Neural cell (in vitro differentiated cells): ENCODE data around the gene ART1. TPM values are rescaled to one million over a fixed set of nuclear protein-coding genes. Genes with fewer than 3 reads are reported as not detected.

ENCODE experiments used
- H2AFZ ChIP-seq: fragments of 200-600, 300-800 bp; sonication (generic), shearing (Covaris generic); 2 replicates; pipeline ENCODE4 v1.6.0; 2014; ENCODE audit warnings: low read depth, mild to moderate bottlenecking, antibody characterized with exemption, low read length, moderate library complexity
- H3F3A ChIP-seq: fragments of 200-600 bp; shearing (Covaris generic); 2 replicates; pipeline ENCODE4 v1.6.1; 2016; ENCODE audit warnings: mild to moderate bottlenecking, moderate library complexity, mixed read lengths, antibody characterized with exemption, low read length; ENCODE audit not compliant: insufficient read depth, poor library complexity, severe bottlenecking
- H3K27ac ChIP-seq: fragments of 200-600, 300-800 bp; sonication (generic), shearing (Covaris generic); 2 replicates; pipeline ENCODE4 v1.5.1; 2014; ENCODE audit warnings: mild to moderate bottlenecking, low read length, moderate library complexity
- H3K27me3 ChIP-seq: fragments of 300-800, 200-600 bp; sonication (generic), shearing (Covaris generic); 2 replicates; pipeline ENCODE4 v1.6.0; 2014; ENCODE audit warnings: mild to moderate bottlenecking, low read depth, low read length, moderate library complexity; ENCODE audit not compliant: insufficient read depth
- H3K36me3 ChIP-seq: fragments of 300-800, 200-600 bp; sonication (generic), shearing (Covaris generic); 2 replicates; pipeline ENCODE4 v1.5.1; 2014; ENCODE audit warnings: mild to moderate bottlenecking, antibody characterized with exemption, low read length, moderate library complexity; ENCODE audit not compliant: insufficient read depth
- H3K4me2 ChIP-seq: fragments of 300-800, 200-600 bp; sonication (generic), shearing (Covaris generic); 2 replicates; pipeline ENCODE4 v1.6.0; 2014; ENCODE audit warnings: mild to moderate bottlenecking, low read length
- H3K4me3 ChIP-seq: fragments of 300-800, 200-600 bp; sonication (generic), shearing (Covaris generic); 2 replicates; pipeline ENCODE4 v1.5.1; 2014; ENCODE audit warnings: mild to moderate bottlenecking, low read length, moderate library complexity
- H3K79me2 ChIP-seq: fragments of 200-600 bp; shearing (Covaris generic); replicated peaks from 2 replicates; pipeline ENCODE4 v1.6.0; 2014; ENCODE audit warnings: mild to moderate bottlenecking, low read length, moderate library complexity; ENCODE audit not compliant: insufficient read depth
- H3K9ac ChIP-seq: fragments of 300-800, 200-600 bp; sonication (generic), shearing (Covaris generic); 2 replicates; pipeline ENCODE4 v1.6.1; 2016; ENCODE audit warnings: mild to moderate bottlenecking, low read length, mixed read lengths
- H3K9me2 ChIP-seq: fragments of 200-600 bp; shearing (Covaris generic); 2 replicates; pipeline ENCODE4 v1.6.1; 2016; ENCODE audit warnings: mild to moderate bottlenecking, low read length, mixed read lengths; ENCODE audit not compliant: insufficient read depth
- H3K9me3 ChIP-seq: fragments of 200-600, 300-800 bp; sonication (generic), shearing (Covaris generic); 2 replicates; pipeline ENCODE4 v1.6.1; 2016; ENCODE audit warnings: mild to moderate bottlenecking, mixed run types, low read length, moderate library complexity, mixed read lengths
- H4K20me1 ChIP-seq: fragments of 200-600 bp; shearing (Covaris generic); 2 replicates; pipeline ENCODE4 v1.6.1; 2016; ENCODE audit warnings: mild to moderate bottlenecking, mixed run types; ENCODE audit not compliant: insufficient read depth
- CTCF ChIP-seq: fragments of 450-650 bp; IDR thresholded peaks from 2 replicates; pipeline ENCODE4 v1.5.1; 2014; ENCODE audit warnings: antibody characterized with exemption, mild to moderate bottlenecking, moderate library complexity; ENCODE audit not compliant: poor library complexity, severe bottlenecking
- EP300 ChIP-seq: fragments of 450-650 bp; conservative IDR thresholded peaks from 2 replicates; pipeline ENCODE4 v1.6.1; 2014; ENCODE audit warnings: antibody characterized with exemption, mild to moderate bottlenecking, moderate library complexity; ENCODE audit not compliant: poor library complexity, severe bottlenecking
- EZH2 ChIP-seq: fragments of 200-600, 300-800 bp; shearing (Covaris generic), sonication (generic); IDR thresholded peaks from 2 replicates; pipeline ENCODE4 v1.6.1; 2014; ENCODE audit warnings: antibody characterized with exemption, low read length, borderline replicate concordance, mild to moderate bottlenecking; ENCODE audit not compliant: insufficient read depth, poor library complexity, severe bottlenecking
- MXI1 ChIP-seq: fragments of 450-650 bp; conservative IDR thresholded peaks from 2 replicates; pipeline ENCODE4 v1.6.1; 2014; ENCODE audit warnings: antibody characterized with exemption, mild to moderate bottlenecking; ENCODE audit not compliant: poor library complexity, severe bottlenecking
- POLR2AphosphoS5 ChIP-seq: IDR thresholded peaks from 2 replicates; pipeline ENCODE4 v1.6.1; 2012
- RAD21 ChIP-seq: fragments of 450-650 bp; conservative IDR thresholded peaks from 2 replicates; pipeline ENCODE4 v1.6.1; 2014; ENCODE audit warnings: antibody characterized with exemption, mild to moderate bottlenecking, moderate library complexity
- SMC3 ChIP-seq: fragments of 450-650 bp; conservative IDR thresholded peaks from 2 replicates; pipeline ENCODE4 v1.6.1; 2014; ENCODE audit warnings: antibody characterized with exemption, mild to moderate bottlenecking, moderate library complexity; ENCODE audit not compliant: poor library complexity
- TAF1 ChIP-seq: IDR thresholded peaks from 2 replicates; pipeline ENCODE4 v1.6.1; 2012; ENCODE audit warnings: low read depth
- polyA plus RNA-seq: library from polyadenylated mRNA; depleted of rRNA; stranded (reverse); fragments of >200 nt; gene quantifications from 2 replicates; pipeline ENCODE4 v1.2.3, GENCODE V29; 2014
- TF ChIP-seq, protein P1 (sequence below): IDR thresholded peaks from 2 replicates; pipeline ENCODE4 v1.6.1; 2012; ENCODE audit warnings: borderline replicate concordance

The ART1 gene
- polyA plus RNA-seq, 1 donor from 2014 or later = not detected

DNA sequence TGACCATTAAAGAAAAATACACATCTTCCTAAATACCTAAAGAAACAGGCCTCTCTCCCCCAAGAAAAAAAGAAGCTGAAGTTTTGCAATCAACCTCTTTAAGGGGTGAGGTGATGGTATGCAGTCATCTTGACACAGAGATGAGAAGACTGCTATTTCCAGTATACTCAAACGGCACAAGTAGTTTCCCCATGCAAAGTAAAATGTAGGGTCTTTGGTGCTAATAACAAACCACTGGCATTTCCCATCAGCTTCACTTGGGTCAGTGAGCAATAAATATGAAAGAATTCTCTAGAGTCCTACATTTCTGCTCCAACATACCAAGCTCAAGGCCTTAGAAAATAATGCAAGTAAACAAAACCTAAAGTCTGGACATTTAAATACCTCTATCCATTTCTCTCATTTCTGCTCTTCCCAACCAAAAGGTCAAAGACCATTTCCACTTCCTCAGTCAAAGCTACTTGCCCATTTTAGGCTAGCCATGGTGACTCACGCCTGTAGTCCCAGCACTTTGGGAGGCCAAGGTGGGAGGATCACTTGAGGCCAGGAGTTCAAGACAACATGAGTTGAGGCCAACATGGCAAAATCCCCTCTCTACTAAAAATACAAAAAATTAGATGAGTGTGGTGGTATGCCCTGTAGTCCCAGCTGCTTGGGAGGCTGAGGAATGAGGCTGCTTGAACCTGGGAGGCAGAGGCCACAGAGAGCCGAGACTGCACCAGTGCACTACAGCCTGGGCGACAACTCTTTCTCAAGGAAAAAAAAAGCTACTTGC is 65.7 kb downstream of the ART1 start:
- Histone ChIP-seq H3K27ac (no peak overlapping the region), H3K9me2 (no peaks in the 10 kb centered on the region), H2AFZ (no peak overlapping the region), H3K4me2 (no peak overlapping the region), H3K36me3 (peaks cover 10% of the 10 kb centered on the region), H3K9me3 (no peaks in the 10 kb centered on the region), H3K27me3 (no peaks in the 10 kb centered on the region), H3K79me2 (no peaks in the 10 kb centered on the region), H3K9ac (no peak overlapping the region), H3K4me3 (no peak overlapping the region), H4K20me1 (no peaks in the 10 kb centered on the region), H3F3A (no peaks in the 10 kb centered on the region)
- no peak for TF ChIP-seq EZH2
- TF ChIP-seq, protein P1, sequence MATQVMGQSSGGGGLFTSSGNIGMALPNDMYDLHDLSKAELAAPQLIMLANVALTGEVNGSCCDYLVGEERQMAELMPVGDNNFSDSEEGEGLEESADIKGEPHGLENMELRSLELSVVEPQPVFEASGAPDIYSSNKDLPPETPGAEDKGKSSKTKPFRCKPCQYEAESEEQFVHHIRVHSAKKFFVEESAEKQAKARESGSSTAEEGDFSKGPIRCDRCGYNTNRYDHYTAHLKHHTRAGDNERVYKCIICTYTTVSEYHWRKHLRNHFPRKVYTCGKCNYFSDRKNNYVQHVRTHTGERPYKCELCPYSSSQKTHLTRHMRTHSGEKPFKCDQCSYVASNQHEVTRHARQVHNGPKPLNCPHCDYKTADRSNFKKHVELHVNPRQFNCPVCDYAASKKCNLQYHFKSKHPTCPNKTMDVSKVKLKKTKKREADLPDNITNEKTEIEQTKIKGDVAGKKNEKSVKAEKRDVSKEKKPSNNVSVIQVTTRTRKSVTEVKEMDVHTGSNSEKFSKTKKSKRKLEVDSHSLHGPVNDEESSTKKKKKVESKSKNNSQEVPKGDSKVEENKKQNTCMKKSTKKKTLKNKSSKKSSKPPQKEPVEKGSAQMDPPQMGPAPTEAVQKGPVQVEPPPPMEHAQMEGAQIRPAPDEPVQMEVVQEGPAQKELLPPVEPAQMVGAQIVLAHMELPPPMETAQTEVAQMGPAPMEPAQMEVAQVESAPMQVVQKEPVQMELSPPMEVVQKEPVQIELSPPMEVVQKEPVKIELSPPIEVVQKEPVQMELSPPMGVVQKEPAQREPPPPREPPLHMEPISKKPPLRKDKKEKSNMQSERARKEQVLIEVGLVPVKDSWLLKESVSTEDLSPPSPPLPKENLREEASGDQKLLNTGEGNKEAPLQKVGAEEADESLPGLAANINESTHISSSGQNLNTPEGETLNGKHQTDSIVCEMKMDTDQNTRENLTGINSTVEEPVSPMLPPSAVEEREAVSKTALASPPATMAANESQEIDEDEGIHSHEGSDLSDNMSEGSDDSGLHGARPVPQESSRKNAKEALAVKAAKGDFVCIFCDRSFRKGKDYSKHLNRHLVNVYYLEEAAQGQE = no peak
- TF ChIP-seq EP300 = no peak
- no peak for TF ChIP-seq POLR2AphosphoS5
- no peak for TF ChIP-seq TAF1
- no peak for TF ChIP-seq SMC3
- no peak for TF ChIP-seq MXI1
- TF ChIP-seq RAD21 = no peak
- TF ChIP-seq CTCF = no peak

DNA sequence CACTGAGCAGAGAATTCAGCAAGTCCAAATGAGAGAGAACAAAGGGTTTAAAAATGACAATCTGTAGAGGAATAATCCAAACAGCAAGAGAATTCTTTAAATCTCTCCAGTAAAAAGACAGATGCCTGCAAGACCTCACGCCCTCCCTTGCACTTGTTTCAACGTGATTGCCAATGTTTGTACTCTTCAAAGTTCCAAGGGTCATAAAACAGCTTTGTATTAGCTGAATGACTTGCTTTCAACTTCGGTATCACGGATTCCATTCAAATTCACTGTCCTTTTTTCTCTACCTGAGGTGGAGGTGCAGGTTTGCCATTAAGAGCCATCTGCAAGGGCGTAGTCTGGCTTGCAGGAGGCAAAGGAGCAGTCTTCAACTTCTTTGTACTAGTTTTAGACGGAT is 67.3 kb downstream of the ART1 start:
- H3K9me2 ChIP-seq = no peaks in the 10 kb centered on the region
- no peak overlapping the region for H2AFZ ChIP-seq
- peaks cover 4% of the 10 kb centered on the region for H3K36me3 ChIP-seq
- no peaks in the 10 kb centered on the region for H3K9me3 ChIP-seq
- no peak overlapping the region for H3K9ac ChIP-seq
- no peak overlapping the region for H3K27ac ChIP-seq
- no peaks in the 10 kb centered on the region for H3K27me3 ChIP-seq
- H4K20me1 ChIP-seq = no peaks in the 10 kb centered on the region
- H3F3A ChIP-seq = no peaks in the 10 kb centered on the region
- no peaks in the 10 kb centered on the region for H3K79me2 ChIP-seq
- H3K4me2 ChIP-seq = no peak overlapping the region
- H3K4me3 ChIP-seq = no peak overlapping the region
- TF ChIP-seq CTCF = no peak
- TF ChIP-seq SMC3 = no peak
- TF ChIP-seq EZH2 = no peak
- TF ChIP-seq TAF1 = no peak
- TF ChIP-seq, protein P1 = no peak
- no peak for TF ChIP-seq MXI1
- no peak for TF ChIP-seq EP300
- no peak for TF ChIP-seq RAD21
- TF ChIP-seq POLR2AphosphoS5 = no peak
